ENCODE results near the gene EIF4E2.

GRCh38 chr2:232610081-232610480, 59.6 kb downstream of the EIF4E2 start:
- TF ChIP-seq POLR2A (IDR thresholded peaks at IDR 0.05; ENCODE audit: low read depth, low read length) (no peak), TAF1 (IDR thresholded peaks at IDR 0.05; ENCODE audit: borderline replicate concordance, low read depth, low read length) (no peak), POLR2AphosphoS5 (IDR thresholded peaks at IDR 0.05; ENCODE audit: low read depth, low read length) (no peak)
